IMR-90 (cell line): ENCODE results near the gene PCK2. TPM values are rescaled to one million over a fixed set of nuclear protein-coding genes. Genes with fewer than 3 reads are reported as not detected.

Experiments
- ATAC-seq: fragments of 200-7000 bp; cut with Tn5 transposase; 2 replicates; pipeline ENCODE4 v1.9.1; 2020; ENCODE audit warnings: low read depth, mild to moderate bottlenecking, moderate library complexity
- BruUV-seq: library from RNA; stranded (reverse); fragments of 400-500 nt; replicated peaks from 2 replicates; lab custom pipeline; 2021; lab: Mats Ljungman, UMichigan
- CTCF ChIA-PET: fragments of 300-600 bp; formaldehyde crosslinking; extraction: SDS; loops from one replicate; lab custom pipeline; 2021; ENCODE audit warnings: antibody characterized with exemption; lab: Yijun Ruan, JAX
- POLR2A ChIA-PET: fragments of 300-600 bp; sonication (Branson Sonifier 250); formaldehyde crosslinking; loops from one replicate; lab custom pipeline; 2022; ENCODE audit warnings: antibody characterized with exemption; ENCODE audit not compliant: unreplicated experiment; lab: Charles Lee
- DNase-seq: peaks from one replicate; pipeline ENCODE4 v3.0.0; 2013
- H2AFZ ChIP-seq: replicated peaks from 2 replicates; pipeline ENCODE3; 2013; ENCODE audit warnings: low read length, mild to moderate bottlenecking; ENCODE audit not compliant: poor library complexity
- H2AK5ac ChIP-seq: 2 replicates; pipeline ENCODE4 v1.6.1; 2013; ENCODE audit warnings: low read depth, low read length, inconsistent platforms
- H2AK9ac ChIP-seq: replicated peaks from 2 replicates; pipeline ENCODE3; 2013; ENCODE audit warnings: mild to moderate bottlenecking, low read depth, low read length, moderate library complexity; ENCODE audit not compliant: poor library complexity
- H2BK120ac ChIP-seq: 2 replicates; pipeline ENCODE4 v1.6.1; 2013; ENCODE audit warnings: low read depth, low read length, inconsistent platforms
- H2BK15ac ChIP-seq: 3 replicates; pipeline ENCODE4 v1.6.1; 2013; ENCODE audit warnings: low read depth, low read length, inconsistent platforms
- H2BK20ac ChIP-seq: 2 replicates; pipeline ENCODE4 v1.6.1; 2013; ENCODE audit warnings: low read depth, mild to moderate bottlenecking, inconsistent platforms, low read length, moderate library complexity
- H2BK5ac ChIP-seq: 2 replicates; pipeline ENCODE4 v1.6.1; 2013; ENCODE audit warnings: mild to moderate bottlenecking, low read depth, low read length, inconsistent platforms; ENCODE audit not compliant: poor library complexity, severe bottlenecking
- H3K14ac ChIP-seq: replicated peaks from 2 replicates; pipeline ENCODE4 v1.6.1; 2013; ENCODE audit warnings: low read depth, low read length, inconsistent platforms
- H3K18ac ChIP-seq: 2 replicates; pipeline ENCODE4 v1.6.1; 2013; ENCODE audit warnings: low read depth, low read length, control low read depth
- H3K23ac ChIP-seq: 2 replicates; pipeline ENCODE4 v1.6.1; 2013; ENCODE audit warnings: low read depth, low read length, inconsistent platforms
- H3K27ac ChIP-seq: 2 replicates; pipeline ENCODE4 v1.5.1; 2013; ENCODE audit warnings: mild to moderate bottlenecking, control low read depth, low read length; ENCODE audit not compliant: insufficient read depth
- H3K27me3 ChIP-seq: 2 replicates; pipeline ENCODE4 v1.6.1; 2013; ENCODE audit warnings: low read length; ENCODE audit not compliant: control insufficient read depth, insufficient read depth
- H3K36me3 ChIP-seq: 2 replicates; pipeline ENCODE4 v1.6.1; 2013; ENCODE audit warnings: low read length, mixed read lengths; ENCODE audit not compliant: control insufficient read depth, insufficient read depth
- H3K4ac ChIP-seq: 2 replicates; pipeline ENCODE4 v1.6.1; 2013; ENCODE audit warnings: low read depth, low read length, inconsistent platforms
- H3K4me1 ChIP-seq: 2 replicates; pipeline ENCODE4 v1.6.1; 2013; ENCODE audit warnings: low read length, mixed read lengths; ENCODE audit not compliant: control insufficient read depth, insufficient read depth
- H3K4me2 ChIP-seq: 2 replicates; pipeline ENCODE4 v1.6.1; 2013; ENCODE audit warnings: low read depth, mild to moderate bottlenecking, control low read depth, low read length, moderate library complexity
- H3K4me3 ChIP-seq: 2 replicates; pipeline ENCODE4 v1.5.1; 2013; ENCODE audit warnings: low read depth, mild to moderate bottlenecking, control low read depth, low read length, moderate library complexity; ENCODE audit not compliant: insufficient read depth
- H3K56ac ChIP-seq: 2 replicates; pipeline ENCODE4 v1.6.1; 2013; ENCODE audit warnings: low read length, inconsistent platforms; ENCODE audit not compliant: insufficient read depth; ENCODE audit errors: extremely low read depth
- H3K79me1 ChIP-seq, 2 experiments: 2 replicates each; pipeline ENCODE4 v1.6.1; 2013; ENCODE audit warnings: low read length in 2 of 2, inconsistent platforms in 1 of 2, low read depth in 1 of 2
- H3K9ac ChIP-seq: 2 replicates; pipeline ENCODE4 v1.6.1; 2013; ENCODE audit warnings: low read depth, low read length, control low read depth
- H3K9me1 ChIP-seq: 2 replicates; pipeline ENCODE4 v1.6.1; 2013; ENCODE audit warnings: low read length, inconsistent platforms; ENCODE audit not compliant: insufficient read depth
- H3K9me3 ChIP-seq: 2 replicates; pipeline ENCODE4 v1.6.1; 2013; ENCODE audit warnings: low read length; ENCODE audit not compliant: control insufficient read depth, insufficient read depth
- H4K20me1 ChIP-seq: 2 replicates; pipeline ENCODE4 v1.6.1; 2013; ENCODE audit warnings: low read length, inconsistent platforms; ENCODE audit not compliant: insufficient read depth
- H4K5ac ChIP-seq: 2 replicates; pipeline ENCODE4 v1.6.1; 2013; ENCODE audit warnings: mild to moderate bottlenecking, low read depth, low read length, control low read depth
- H4K8ac ChIP-seq, 2 experiments: 2 replicates each; pipeline ENCODE4 v1.6.1; 2013; ENCODE audit warnings: low read depth in 2 of 2, low read length in 2 of 2, control low read depth in 1 of 2, inconsistent platforms in 1 of 2
- H4K91ac ChIP-seq: 2 replicates; pipeline ENCODE4 v1.6.1; 2013; ENCODE audit warnings: low read depth, low read length, inconsistent platforms; ENCODE audit not compliant: insufficient read depth
- BHLHE40 ChIP-seq: fragments of 150-350 bp; IDR thresholded peaks from 2 replicates; pipeline ENCODE4 v1.6.1; 2016; ENCODE audit warnings: mild to moderate bottlenecking, low read depth, low read length
- CHD1 ChIP-seq: IDR thresholded peaks from 2 replicates; pipeline ENCODE4 v1.6.1; 2012; ENCODE audit warnings: low read depth, low read length, improper control_type of control experiment
- MAFK ChIP-seq: IDR thresholded peaks from 2 replicates; pipeline ENCODE4 v1.6.1; 2012; ENCODE audit warnings: low read depth, low read length, improper control_type of control experiment
- MAZ ChIP-seq: IDR thresholded peaks from 2 replicates; pipeline ENCODE4 v1.6.1; 2012; ENCODE audit warnings: low read depth, mild to moderate bottlenecking, low read length, improper control_type of control experiment, moderate library complexity, borderline replicate concordance
- MXI1 ChIP-seq: IDR thresholded peaks from 2 replicates; pipeline ENCODE4 v1.6.1; 2012; ENCODE audit warnings: low read depth, mild to moderate bottlenecking, low read length, moderate library complexity, borderline replicate concordance
- RCOR1 ChIP-seq: IDR thresholded peaks from 2 replicates; pipeline ENCODE4 v1.6.1; 2012; ENCODE audit warnings: mild to moderate bottlenecking, low read length, improper control_type of control experiment; ENCODE audit not compliant: insufficient replicate concordance
- SMC3 ChIP-seq: fragments of 150-350 bp; IDR thresholded peaks from 2 replicates; pipeline ENCODE4 v1.6.1; 2016; ENCODE audit warnings: low read depth, mild to moderate bottlenecking, antibody characterized with exemption, low read length, moderate library complexity
- WGBS, 2 experiments: methylation state at CpG; one replicate each; pipeline versions ENCODE4 v1.1.5 to v1.1.7; 2013; ENCODE audit warnings: missing lambda C conversion rate in 2 of 2; ENCODE audit not compliant: insufficient read length in 1 of 2; ENCODE audit errors: extremely low coverage in 2 of 2; 5-methylcytosine and 5-hydroxymethylcytosine counted together
- dilution Hi-C: fragments of 300-500 bp; cut with HindIII; formaldehyde crosslinking; loops from one replicate; pipeline ENCODE4 v1.14.3; 2018; ENCODE audit warnings: low sequenced_read_pairs; ENCODE audit not compliant: unreplicated experiment
- in situ Hi-C: fragments of 300-500 bp; cut with MboI; formaldehyde crosslinking; loops from 3 replicates; pipeline ENCODE4 v1.14.3; 2019; ENCODE audit warnings: low sequenced_read_pairs, inconsistent platforms, mixed read lengths
- intact Hi-C: fragments of 100-400 bp; cut with micrococcal nuclease; formaldehyde crosslinking; loops from 2 replicates; pipeline ENCODE4 v1.10.0; 2022
- polyA plus RNA-seq, 3 experiments: library from polyadenylated mRNA; depleted of rRNA; stranded (reverse); fragments of >200 nt; gene quantifications; 2 replicates each; pipeline ENCODE4 v1.2.3, GENCODE V29; 2012; ENCODE audit warnings: low replicate concordance in 1 of 3
- total RNA-seq: library from RNA; depleted of rRNA; stranded (reverse); fragments of >200 nt; gene quantifications from 2 replicates; pipeline ENCODE4 v1.2.3, GENCODE V29; 2012

Gene PCK2
- total and polyA plus RNA-seq, 2 of the 4 experiments (the other 2 are of a cell fraction) = 13.4 to 29.4 TPM

DNA sequence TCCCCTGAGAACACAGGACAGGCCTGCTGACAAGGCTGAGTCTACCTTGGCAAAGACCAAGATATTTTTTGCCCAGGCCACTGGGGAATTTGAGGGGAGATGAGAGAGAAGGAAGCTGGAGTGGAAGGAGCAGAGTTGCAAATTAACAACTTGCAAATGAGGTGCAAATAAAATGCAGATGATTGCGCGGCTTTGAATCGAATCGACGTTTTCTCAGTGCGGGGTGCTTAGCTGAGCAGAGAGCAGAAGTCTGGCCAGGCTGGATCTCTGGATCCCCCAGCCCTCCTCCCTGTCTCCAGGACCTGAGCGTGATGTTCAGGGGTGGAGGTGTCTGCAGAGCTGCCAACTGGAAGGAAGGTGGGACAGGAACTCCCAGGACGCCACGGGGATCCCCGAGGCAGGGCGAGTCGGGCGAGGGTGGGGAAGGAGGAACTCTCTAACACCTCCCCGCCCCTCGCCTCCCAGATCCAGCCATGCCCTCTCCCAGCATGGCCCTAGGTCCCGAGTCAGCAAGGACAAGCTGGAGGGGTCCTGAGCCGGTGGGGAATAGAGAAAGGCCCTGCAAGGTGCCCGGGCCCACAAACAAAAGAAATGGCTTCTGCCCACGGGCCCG lies 42.8 kb upstream of the PCK2 start:
- H2AFZ ChIP-seq = peak overlapping the region; percentile 94
- H3K23ac ChIP-seq = no peak overlapping the region
- peak overlapping the region; percentile 52 for H3K4me3 ChIP-seq
- ChIA-PET CTCF (interaction anchor here (1.5 kb wide), 1 partner anchor 58 kb away, joined by 4 read pairs; no protein-coding TSS in a partner anchor), POLR2A (no interaction called here)
- no peak overlapping the region for H4K91ac ChIP-seq
- H2AK9ac ChIP-seq = no peak overlapping the region
- H3K4me1 ChIP-seq = peaks cover 5% of the 10 kb centered on the region; the same call in 1 of the 2 replicates
- no peaks in the 10 kb centered on the region for H3K9me3 ChIP-seq
- intact Hi-C loops (no loop called here), dilution Hi-C loops (no loop called here), in situ Hi-C loops (no loop called here)
- H3K36me3 ChIP-seq = no peaks in the 10 kb centered on the region
- H3K4ac ChIP-seq = no peak overlapping the region; the same call in 1 of the 2 replicates
- no TSS peak for BruUV-seq
- no peak overlapping the region for H3K18ac ChIP-seq
- no peak overlapping the region for H2AK5ac ChIP-seq
- peak overlapping the region; percentile 87 for H3K4me2 ChIP-seq
- no peak overlapping the region for H2BK20ac ChIP-seq
- H2BK5ac ChIP-seq = no peak overlapping the region
- H3K9me1 ChIP-seq = 0 out of 2 replicates have a peak, but pooled peaks cover 3% of the 10 kb centered on the region
- H2BK15ac ChIP-seq = no peak overlapping the region
- H3K27me3 ChIP-seq = peaks cover 37% of the 10 kb centered on the region
- H4K20me1 ChIP-seq = peaks cover 3% of the 10 kb centered on the region; the same call in 1 of the 2 replicates
- no peak for TF ChIP-seq RCOR1
- TF ChIP-seq CHD1 = no peak
- no peak for TF ChIP-seq MAZ
- TF ChIP-seq MXI1 = no peak
- TF ChIP-seq MAFK = no peak
- TF ChIP-seq BHLHE40 = no peak
- TF ChIP-seq SMC3 = no peak
- no peak overlapping the region for H3K27ac ChIP-seq
- WGBS, 2 experiments = 14% methylated on average over 9 of the region's 20 CpGs; no CpG with 5 or more reads in 1 of the 2 experiments
- no peaks in the 10 kb centered on the region for H3K79me1 ChIP-seq
- no peak overlapping the region for H3K14ac ChIP-seq
- DNase-seq (no peak), ATAC-seq (no peak; the same call in 1 of the 2 replicates)
- H2BK120ac ChIP-seq = no peak overlapping the region
- H3K9ac ChIP-seq = peak overlapping the region; percentile 32; the same call in 1 of the 2 replicates
- no peak overlapping the region for H4K5ac ChIP-seq
- no peak overlapping the region for H4K8ac ChIP-seq
- no peak overlapping the region for H3K56ac ChIP-seq
